OCI-LY1 (cell line): ENCODE data around the gene PSD2.

Experiments used
- EZH2 ChIP-seq: fragments of 200-600 bp; sonication (generic), shearing (Covaris generic); IDR thresholded peaks from 2 replicates; pipeline ENCODE4 v1.8.0; 2017; ENCODE audit warnings: borderline replicate concordance, mixed run types, mild to moderate bottlenecking, antibody characterized with exemption, low read length, moderate library complexity, mixed read lengths
- TF ChIP-seq, protein P1 (sequence below): fragments of 200-600 bp; sonication (generic), shearing (Covaris generic); IDR thresholded peaks from 2 replicates; pipeline ENCODE4 v1.5.1; 2017; ENCODE audit warnings: mild to moderate bottlenecking, antibody characterized with exemption, low read length, moderate library complexity, mixed read lengths

DNA sequence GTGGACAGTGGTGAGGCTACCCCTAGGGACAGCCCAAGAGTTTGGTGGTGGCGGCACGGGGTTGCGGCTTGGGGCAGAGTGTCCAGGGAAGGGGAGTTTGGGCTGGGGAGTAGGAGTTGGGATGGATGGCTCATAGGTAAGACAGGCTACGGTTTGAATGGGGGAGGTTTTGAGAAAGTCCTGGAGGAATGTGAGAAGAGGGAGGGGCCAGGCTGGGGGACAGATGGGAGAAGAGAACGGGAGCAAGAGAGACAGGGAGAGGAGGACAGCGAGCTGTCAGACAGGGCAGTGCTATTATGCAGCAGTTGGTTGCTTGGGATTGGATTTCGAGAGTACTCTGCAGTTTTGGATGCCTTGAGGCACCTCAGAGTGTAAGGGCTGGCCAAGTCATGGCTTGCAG lies 24.5 kb downstream of the PSD2 start:
- TF ChIP-seq, protein P1, sequence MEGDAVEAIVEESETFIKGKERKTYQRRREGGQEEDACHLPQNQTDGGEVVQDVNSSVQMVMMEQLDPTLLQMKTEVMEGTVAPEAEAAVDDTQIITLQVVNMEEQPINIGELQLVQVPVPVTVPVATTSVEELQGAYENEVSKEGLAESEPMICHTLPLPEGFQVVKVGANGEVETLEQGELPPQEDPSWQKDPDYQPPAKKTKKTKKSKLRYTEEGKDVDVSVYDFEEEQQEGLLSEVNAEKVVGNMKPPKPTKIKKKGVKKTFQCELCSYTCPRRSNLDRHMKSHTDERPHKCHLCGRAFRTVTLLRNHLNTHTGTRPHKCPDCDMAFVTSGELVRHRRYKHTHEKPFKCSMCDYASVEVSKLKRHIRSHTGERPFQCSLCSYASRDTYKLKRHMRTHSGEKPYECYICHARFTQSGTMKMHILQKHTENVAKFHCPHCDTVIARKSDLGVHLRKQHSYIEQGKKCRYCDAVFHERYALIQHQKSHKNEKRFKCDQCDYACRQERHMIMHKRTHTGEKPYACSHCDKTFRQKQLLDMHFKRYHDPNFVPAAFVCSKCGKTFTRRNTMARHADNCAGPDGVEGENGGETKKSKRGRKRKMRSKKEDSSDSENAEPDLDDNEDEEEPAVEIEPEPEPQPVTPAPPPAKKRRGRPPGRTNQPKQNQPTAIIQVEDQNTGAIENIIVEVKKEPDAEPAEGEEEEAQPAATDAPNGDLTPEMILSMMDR, result no peak
- TF ChIP-seq EZH2, result no peak
